H9 (cell line): ENCODE results near the gene VWA8. TPM values are rescaled to one million over a fixed set of nuclear protein-coding genes. Genes with fewer than 3 reads are reported as not detected.

Source experiments
- DNase-seq: peaks from one replicate; pipeline ENCODE4 v3.0.0-alpha.2; 2017
- H2AFZ ChIP-seq: one replicate; pipeline ENCODE4 v1.6.1; 2013; ENCODE audit warnings: mild to moderate bottlenecking, low read length, control low read depth, moderate library complexity
- H2AK5ac ChIP-seq: 2 replicates; pipeline ENCODE4 v1.6.1; 2013; ENCODE audit warnings: low read length, control low read depth, mixed read lengths; ENCODE audit not compliant: insufficient read length
- H2BK120ac ChIP-seq: one replicate; pipeline ENCODE4 v1.6.1; 2013; ENCODE audit warnings: low read depth, mild to moderate bottlenecking, low read length, control low read depth, inconsistent platforms; ENCODE audit not compliant: poor library complexity, severe bottlenecking
- H2BK12ac ChIP-seq: 2 replicates; pipeline ENCODE4 v1.6.1; 2013; ENCODE audit warnings: low read length, control low read depth, mixed read lengths, low read depth; ENCODE audit not compliant: insufficient read length
- H2BK15ac ChIP-seq: 2 replicates; pipeline ENCODE4 v1.6.1; 2013; ENCODE audit warnings: low read depth, low read length, control low read depth
- H2BK20ac ChIP-seq: one replicate; pipeline ENCODE4 v1.6.1; 2013; ENCODE audit warnings: low read depth, mild to moderate bottlenecking, low read length, control low read depth, inconsistent platforms; ENCODE audit not compliant: poor library complexity, severe bottlenecking
- H2BK5ac ChIP-seq: 2 replicates; pipeline ENCODE4 v1.6.1; 2013; ENCODE audit warnings: low read length, control low read depth, mixed read lengths; ENCODE audit not compliant: insufficient read length
- H3K14ac ChIP-seq: 2 replicates; pipeline ENCODE4 v1.6.1; 2013; ENCODE audit warnings: low read length, control low read depth; ENCODE audit not compliant: insufficient read depth
- H3K18ac ChIP-seq: 2 replicates; pipeline ENCODE4 v1.6.1; 2013; ENCODE audit warnings: low read depth, mild to moderate bottlenecking, mixed read lengths, low read length, control low read depth; ENCODE audit not compliant: insufficient read length
- H3K23ac ChIP-seq: 2 replicates; pipeline ENCODE4 v1.6.1; 2013; ENCODE audit warnings: low read length, control low read depth, mixed read lengths, low read depth; ENCODE audit not compliant: insufficient read length
- H3K23me2 ChIP-seq: 2 replicates; pipeline ENCODE4 v1.6.1; 2013; ENCODE audit warnings: low read depth, mild to moderate bottlenecking, mixed read lengths, low read length, control low read depth; ENCODE audit not compliant: insufficient read length, poor library complexity, severe bottlenecking
- H3K27ac ChIP-seq: 2 replicates; pipeline ENCODE4 v1.5.1; 2013; ENCODE audit warnings: low read length, control low read depth, mixed read lengths, low read depth; ENCODE audit not compliant: insufficient read length
- H3K27me3 ChIP-seq: 2 replicates; pipeline ENCODE4 v1.6.1; 2013; ENCODE audit warnings: low read length, control low read depth, inconsistent platforms; ENCODE audit not compliant: insufficient read depth
- H3K4ac ChIP-seq: 2 replicates; pipeline ENCODE4 v1.6.1; 2013; ENCODE audit warnings: low read depth, mild to moderate bottlenecking, control low read depth, inconsistent platforms, low read length, moderate library complexity
- H3K4me1 ChIP-seq: 2 replicates; pipeline ENCODE4 v1.6.1; 2013; ENCODE audit warnings: low read length, control low read depth, inconsistent platforms; ENCODE audit not compliant: insufficient read depth
- H3K4me2 ChIP-seq: 2 replicates; pipeline ENCODE4 v1.6.1; 2013; ENCODE audit warnings: low read length, control low read depth, mixed read lengths; ENCODE audit not compliant: insufficient read length, insufficient read depth
- H3K56ac ChIP-seq: 2 replicates; pipeline ENCODE4 v1.6.1; 2013; ENCODE audit warnings: low read depth, mild to moderate bottlenecking, mixed read lengths, low read length, control low read depth; ENCODE audit not compliant: insufficient read length
- H3K79me1 ChIP-seq: 2 replicates; pipeline ENCODE4 v1.6.1; 2013; ENCODE audit warnings: low read depth, mild to moderate bottlenecking, moderate library complexity, low read length, control low read depth, inconsistent platforms; ENCODE audit not compliant: insufficient read depth, poor library complexity, severe bottlenecking
- H3K79me2 ChIP-seq: 2 replicates; pipeline ENCODE4 v1.6.1; 2013; ENCODE audit warnings: low read length, control low read depth, inconsistent platforms; ENCODE audit not compliant: insufficient read depth
- H3K9ac ChIP-seq: 2 replicates; pipeline ENCODE4 v1.6.1; 2013; ENCODE audit warnings: low read length, control low read depth, mixed read lengths; ENCODE audit not compliant: insufficient read length; ENCODE audit errors: extremely low read depth
- H3K9me3 ChIP-seq: one replicate; pipeline ENCODE4 v1.6.1; 2013; ENCODE audit warnings: low read depth, low read length, inconsistent platforms; ENCODE audit not compliant: control insufficient read depth
- H3T11ph ChIP-seq: one replicate; pipeline ENCODE4 v1.6.1; 2013; ENCODE audit warnings: mild to moderate bottlenecking, low read length, control low read depth, inconsistent platforms
- H4K20me1 ChIP-seq: one replicate; pipeline ENCODE4 v1.6.1; 2013; ENCODE audit not compliant: control insufficient read depth, insufficient read length, insufficient read depth
- H4K5ac ChIP-seq: 2 replicates; pipeline ENCODE4 v1.6.1; 2013; ENCODE audit warnings: low read depth, mild to moderate bottlenecking, mixed read lengths, low read length, control low read depth; ENCODE audit not compliant: insufficient read length
- H4K8ac ChIP-seq: replicated peaks from 2 replicates; pipeline ENCODE4 v1.6.1; 2013; ENCODE audit warnings: low read length, control low read depth, mixed read lengths, low read depth; ENCODE audit not compliant: insufficient read length
- H4K91ac ChIP-seq: 2 replicates; pipeline ENCODE4 v1.6.1; 2013; ENCODE audit warnings: low read depth, mild to moderate bottlenecking, moderate library complexity, mixed read lengths, low read length, control low read depth; ENCODE audit not compliant: insufficient read length
- H3K27ac Mint-ChIP-seq, 3 experiments: 2 replicates in 2 of 3; 3 replicates in 1 of 3; pipeline ENCODE4 v1.8.0; 2020 to 2021; ENCODE audit warnings: mixed read lengths in 3 of 3, mild to moderate bottlenecking in 1 of 3, moderate library complexity in 1 of 3
- H3K27me3 Mint-ChIP-seq: 2 replicates; pipeline ENCODE4 v1.8.0; 2021; ENCODE audit warnings: low read depth, mild to moderate bottlenecking, moderate library complexity, mixed read lengths
- H3K36me3 Mint-ChIP-seq, 3 experiments: 2 replicates in 2 of 3; 3 replicates in 1 of 3; pipeline ENCODE4 v1.8.0; 2020 to 2021; ENCODE audit warnings: low read depth in 3 of 3, mixed read lengths in 3 of 3; ENCODE audit not compliant: insufficient read depth in 1 of 3
- H3K4me1 Mint-ChIP-seq, 2 experiments: 2 replicates each; pipeline ENCODE4 v1.8.0; 2020; ENCODE audit warnings: mixed read lengths in 2 of 2
- H3K4me3 Mint-ChIP-seq, 2 experiments: 2 replicates in 1 of 2; 3 replicates in 1 of 2; pipeline ENCODE4 v1.8.0; 2020 to 2021; ENCODE audit warnings: mild to moderate bottlenecking in 2 of 2, mixed read lengths in 2 of 2, moderate library complexity in 1 of 2
- H3K9me3 Mint-ChIP-seq, 2 experiments: 2 replicates in 1 of 2; 3 replicates in 1 of 2; pipeline ENCODE4 v1.8.0; 2020; ENCODE audit warnings: mild to moderate bottlenecking in 2 of 2, mixed read lengths in 2 of 2, moderate library complexity in 1 of 2
- CTCF ChIP-seq: fragments of 200-600 bp; sonication (generic); conservative IDR thresholded peaks from 3 replicates; pipeline ENCODE4 v1.8.0; 2021; ENCODE audit warnings: antibody characterized with exemption, mild to moderate bottlenecking
- total RNA-seq: library from RNA; stranded (reverse); gene quantifications from 2 replicates; pipeline ENCODE4 v1.2.1, GENCODE V29; 2021

Gene VWA8
- total RNA-seq, 1 experiment from 2014 or later = 17.4 TPM

- Histone ChIP-seq H3K9me3 (no peaks in the 10 kb centered on the region), H4K8ac (no peak overlapping the region), H3K4me1 (no peaks in the 10 kb centered on the region), H2BK12ac (no peak overlapping the region), H3K9ac (no peak overlapping the region), H2BK120ac (no peak overlapping the region), H3K18ac (no peak overlapping the region), H3K79me1 (no peaks in the 10 kb centered on the region), H3K4ac (no peak overlapping the region), H4K20me1 (no peaks in the 10 kb centered on the region), H2BK20ac (no peak overlapping the region), H3K23me2 (no peaks in the 10 kb centered on the region), H2AK5ac (no peak overlapping the region), H2BK5ac (no peak overlapping the region), H3K27ac (no peak overlapping the region), H2BK15ac (no peak overlapping the region), H2AFZ (no peak overlapping the region), H3K4me2 (no peak overlapping the region), H3K27me3 (no peaks in the 10 kb centered on the region), H3T11ph (no peak overlapping the region), H3K79me2 (no peaks in the 10 kb centered on the region), H3K14ac (no peak overlapping the region), H3K23ac (no peak overlapping the region), H4K5ac (no peak overlapping the region), H3K56ac (no peak overlapping the region), H4K91ac (no peak overlapping the region)
- TF ChIP-seq CTCF = no peak
- Mint-ChIP-seq H3K4me1 (peaks cover under 1% of the 10 kb centered on the region in 2 experiments; a peak in 3 of 4 replicates), H3K9me3 (no peaks in the 10 kb centered on the region; a peak in 1 of 5 replicates), H3K27ac (no peak overlapping the region), H3K27me3 (no peaks in the 10 kb centered on the region; the same call in 1 of the 2 replicates), H3K36me3 (no peaks in the 10 kb centered on the region), H3K4me3 (no peak overlapping the region)
- DNase-seq = no peak
Measured at GRCh38 chr13:41988244-41988643, 27.3 kb upstream of the VWA8 start.
